ENCODE data around the gene MXRA8. TPM values are rescaled to one million over a fixed set of nuclear protein-coding genes. Genes with fewer than 3 reads are reported as not detected.

The MXRA8 gene
- total and polyA plus RNA-seq, 2 experiments from 2014 or later = 155 to 242 TPM

GRCh38 chr1:1332774-1333480 is 25.4 kb downstream of the MXRA8 start:
- no peak for DNase-seq (ENCODE audit: low spot score)
- H3K36me3 ChIP-seq (replicated peaks; ENCODE audit: insufficient read depth, low read depth) = no peaks in the 10 kb centered on the region
- H3K27ac ChIP-seq = no peak overlapping the region
- H3K4me1 ChIP-seq (ENCODE audit: insufficient read depth) = peaks cover 15% of the 10 kb centered on the region
- no peaks in the 10 kb centered on the region for H3K27me3 ChIP-seq
- H3K79me2 ChIP-seq = no peaks in the 10 kb centered on the region
- H3K4me3 ChIP-seq = no peak overlapping the region
- 89% methylated on average over 35 of the region's 48 CpGs for WGBS (ENCODE audit: low lambda C conversion rate, missing lambda C conversion rate)
- TF ChIP-seq EZH2 (IDR thresholded peaks at IDR 0.05; ENCODE audit: borderline replicate concordance) (no peak), CTCF (IDR thresholded peaks at IDR 0.05; ENCODE audit: poor library complexity) (no peak), EZH2phosphoT487 (IDR thresholded peaks at IDR 0.05; ENCODE audit: low read depth, severe bottlenecking, unreplicated experiment) (no peak)
- no peak overlapping the region for H2AFZ ChIP-seq
- no peaks in the 10 kb centered on the region for H4K20me1 ChIP-seq (ENCODE audit: insufficient read depth, poor library complexity, severe bottlenecking)
- no peaks in the 10 kb centered on the region for H3K9me2 ChIP-seq (replicated peaks; ENCODE audit: insufficient read depth)
- H3K4me2 ChIP-seq = no peak overlapping the region
- no peaks in the 10 kb centered on the region for H3K9me3 ChIP-seq (ENCODE audit: low read depth)

GRCh38 chr1:1332031-1332755 is 26.2 kb downstream of the MXRA8 start:
- no peak for TF ChIP-seq CTCF (IDR thresholded peaks at IDR 0.05; ENCODE audit: poor library complexity)
- no peak for TF ChIP-seq EZH2 (IDR thresholded peaks at IDR 0.05; ENCODE audit: borderline replicate concordance)
- TF ChIP-seq EZH2phosphoT487 (IDR thresholded peaks at IDR 0.05; ENCODE audit: low read depth, severe bottlenecking, unreplicated experiment) = no peak
- no peaks in the 10 kb centered on the region for H3K36me3 ChIP-seq (replicated peaks; ENCODE audit: insufficient read depth, low read depth)

GRCh38 chr1:1331068-1331965 is 27.0 kb downstream of the MXRA8 start, which contains the start of gene TAS1R3:
TAS1R3 (plus strand) TSS chr1:1331280; CDS start chr1:1331346, 66 bp downstream.
- DNase-seq (ENCODE audit: low spot score) = no peak
- peaks cover under 1% of the 10 kb centered on the region for H4K20me1 ChIP-seq (ENCODE audit: insufficient read depth, poor library complexity, severe bottlenecking)
- H3K27me3 ChIP-seq = no peaks in the 10 kb centered on the region
- peak within 1 kb of the TSS; percentile 62 for H3K4me2 ChIP-seq
- H2AFZ ChIP-seq = no peak within 1 kb of the TSS
- peaks cover 8% of the 10 kb centered on the region for H3K79me2 ChIP-seq
- no peak within 1 kb of the TSS for H3K27ac ChIP-seq
- H3K9me3 ChIP-seq (ENCODE audit: low read depth) = no peaks in the 10 kb centered on the region
- WGBS (ENCODE audit: low lambda C conversion rate, missing lambda C conversion rate) = 78% methylated on average over 37 of the region's 41 CpGs
- H3K9me2 ChIP-seq (replicated peaks; ENCODE audit: insufficient read depth) = no peaks in the 10 kb centered on the region
- H3K36me3 ChIP-seq (replicated peaks; ENCODE audit: insufficient read depth, low read depth) = no peaks in the 10 kb centered on the region
- peaks cover 15% of the 10 kb centered on the region for H3K4me1 ChIP-seq (ENCODE audit: insufficient read depth)
- TF ChIP-seq EZH2 (IDR thresholded peaks at IDR 0.05; ENCODE audit: borderline replicate concordance) (no peak), CTCF (IDR thresholded peaks at IDR 0.05; ENCODE audit: poor library complexity) (no peak), EZH2phosphoT487 (IDR thresholded peaks at IDR 0.05; ENCODE audit: low read depth, severe bottlenecking, unreplicated experiment) (no peak)
- H3K4me3 ChIP-seq = no peak within 1 kb of the TSS

More at GRCh38 chr1:1332031-1332755, 26.2 kb downstream of the MXRA8 start:
- Histone ChIP-seq H3K4me2 (no peak overlapping the region), H3K27me3 (no peaks in the 10 kb centered on the region), H3K27ac (no peak overlapping the region), H2AFZ (no peak overlapping the region), H4K20me1 (ENCODE audit: insufficient read depth, poor library complexity, severe bottlenecking) (no peaks in the 10 kb centered on the region), H3K4me3 (no peak overlapping the region), H3K9me2 (replicated peaks; ENCODE audit: insufficient read depth) (no peaks in the 10 kb centered on the region), H3K79me2 (no peaks in the 10 kb centered on the region), H3K4me1 (ENCODE audit: insufficient read depth) (peaks cover 15% of the 10 kb centered on the region), H3K9me3 (ENCODE audit: low read depth) (no peaks in the 10 kb centered on the region)
- DNase-seq (ENCODE audit: low spot score) = no peak
- WGBS (ENCODE audit: low lambda C conversion rate, missing lambda C conversion rate) = 91% methylated on average over 47 of the region's 57 CpGs
